Breast epithelium (tissue), 4 donors: Measurements from ENCODE around the gene SNX33. TPM values are rescaled to one million over a fixed set of nuclear protein-coding genes. Genes with fewer than 3 reads are reported as not detected.

Experiments used
- DNase-seq, 2 donors: peaks; one replicate each; pipeline ENCODE4 v3.0.0-alpha.2; 2019; ENCODE audit warnings: low spot score in 2 of 2
- H3K27ac ChIP-seq, 2 donors: fragments of 200-600 bp; sonication (generic) in 1 of 2; one replicate each; pipeline ENCODE4 v1.5.1; 2016 to 2019; ENCODE audit warnings: mild to moderate bottlenecking in 1 of 2
- H3K27me3 ChIP-seq, 2 donors: fragments of 200-600 bp; sonication (generic) in 1 of 2; one replicate each; pipeline versions ENCODE4 v1.5.1 to v1.6.0; 2017 to 2019; ENCODE audit warnings: control low read depth in 1 of 2, mild to moderate bottlenecking in 1 of 2
- H3K36me3 ChIP-seq: fragments of 200-600 bp; one replicate; pipeline ENCODE4 v1.5.1; 2019
- H3K4me1 ChIP-seq, 2 donors: fragments of 200-600 bp; sonication (generic); one replicate each; pipeline ENCODE4 v1.5.1; 2016 to 2019; ENCODE audit warnings: control low read depth in 1 of 2
- H3K4me3 ChIP-seq, 3 donors: fragments of 200-600 bp; sonication (generic); 1 replicate in 2 of 3; 2 replicates in 1 of 3; pipeline ENCODE4 v1.5.1; 2016 to 2019; ENCODE audit warnings: mild to moderate bottlenecking in 3 of 3, moderate library complexity in 2 of 3
- H3K9me3 ChIP-seq, 2 donors: fragments of 200-600 bp; sonication (generic) in 1 of 2; one replicate each; pipeline ENCODE4 v1.5.1; 2016 to 2019; ENCODE audit warnings: control low read depth in 1 of 2
- CTCF ChIP-seq, 3 donors: fragments of 450-650 bp; IDR thresholded peaks; one replicate each; pipeline ENCODE4 v1.5.1; 2016 to 2017; ENCODE audit warnings: antibody characterized with exemption in 3 of 3, mild to moderate bottlenecking in 3 of 3, moderate library complexity in 3 of 3
- POLR2A ChIP-seq: fragments of 450-650 bp; IDR thresholded peaks from one replicate; pipeline ENCODE4 v1.6.1; 2016; ENCODE audit warnings: antibody characterized with exemption, mild to moderate bottlenecking, moderate library complexity
- POLR2AphosphoS5 ChIP-seq, 3 donors: sonication (generic); formaldehyde crosslinking; IDR thresholded peaks; one replicate each; pipeline ENCODE4 v1.6.1; 2017; ENCODE audit warnings: antibody characterized with exemption in 3 of 3
- intact Hi-C: fragments of 100-400 bp; cut with DNase I; formaldehyde crosslinking; loops from one replicate; pipeline ENCODE4 v1.15.1; 2023; ENCODE audit warnings: low total_unique reads
- total RNA-seq, 3 donors: library from RNA; depleted of rRNA; stranded (reverse); fragments of >200 nt; gene quantifications; one replicate each; pipeline ENCODE4 v1.1.0, GENCODE V29; 2016

Gene SNX33
- total RNA-seq, 3 donors from 2014 or later = 32.8 to 42.7 (median 36.3) TPM

- Histone ChIP-seq H3K4me1 (no peaks in the 10 kb centered on the region), H3K27ac (no peak overlapping the region), H3K27me3 (no peaks in the 10 kb centered on the region), H3K9me3 (no peaks in the 10 kb centered on the region), H3K36me3 (peaks cover 15% of the 10 kb centered on the region), H3K4me3 (no peak overlapping the region)
- no peak for TF ChIP-seq CTCF (IDR thresholded peaks at IDR 0.05)
- TF ChIP-seq POLR2AphosphoS5 (IDR thresholded peaks at IDR 0.05) = no peak
- TF ChIP-seq POLR2A = no peak
- DNase-seq = no peak
- intact Hi-C loops = no loop called here
Measured at GRCh38 chr15:75606711-75607699, 40.7 kb upstream of the SNX33 start.

GRCh38 chr15:75616766-75617165 is 30.9 kb upstream of the SNX33 start:
- no peak for DNase-seq
- intact Hi-C loops = loop anchor here (1.0 kb wide), 1 partner anchor 260 kb away; no protein-coding TSS in a partner anchor
- H3K27me3 ChIP-seq = no peaks in the 10 kb centered on the region
- peaks cover 0 to 5% of the 10 kb centered on the region in 2 donors for H3K4me1 ChIP-seq
- H3K27ac ChIP-seq = no peak overlapping the region
- TF ChIP-seq POLR2A (no peak), CTCF (IDR thresholded peaks at IDR 0.05) (no peak), POLR2AphosphoS5 (IDR thresholded peaks at IDR 0.05) (no peak)
- H3K9me3 ChIP-seq = no peaks in the 10 kb centered on the region
- H3K4me3 ChIP-seq = no peak overlapping the region
- no peaks in the 10 kb centered on the region for H3K36me3 ChIP-seq

GRCh38 chr15:75620058-75620820 is 27.5 kb upstream of the SNX33 start:
- DNase-seq = no peak
- Histone ChIP-seq H3K4me1 (peaks cover 0 to 5% of the 10 kb centered on the region in 2 donors), H3K36me3 (no peaks in the 10 kb centered on the region), H3K4me3 (peak overlapping the region; percentile 28 to 54 (median 29)), H3K27ac (peak overlapping the region; percentile 76 to 84), H3K27me3 (no peaks in the 10 kb centered on the region), H3K9me3 (no peaks in the 10 kb centered on the region)
- TF ChIP-seq POLR2AphosphoS5 (IDR thresholded peaks at IDR 0.05) (no peak), CTCF (IDR thresholded peaks at IDR 0.05) (no peak)
- intact Hi-C loops = no loop called here

GRCh38 chr15:75620841-75621391 is 26.8 kb upstream of the SNX33 start:
- intact Hi-C loops = no loop called here
- DNase-seq = peak; percentile 65 to 71
- Histone ChIP-seq H3K9me3 (no peaks in the 10 kb centered on the region), H3K36me3 (no peaks in the 10 kb centered on the region), H3K4me1 (peaks cover 0 to 5% of the 10 kb centered on the region in 2 donors), H3K4me3 (peak overlapping the region; percentile 28 to 54 (median 29)), H3K27ac (peak overlapping the region; percentile 84 to 85), H3K27me3 (no peaks in the 10 kb centered on the region)
- TF ChIP-seq CTCF (IDR thresholded peaks at IDR 0.05) (peak; percentile 34 to 47 (median 39)), POLR2AphosphoS5 (IDR thresholded peaks at IDR 0.05) (peak in 2 of 3 donors; percentile 10 to 43), POLR2A (no peak)
